ENCODE results near the gene MED12L.

Gene MED12L

GRCh38 chr3:151331696-151332095, 246.2 kb downstream of the MED12L start:
- no peak for DNase-seq

- DNase-seq: no peak
Measured at GRCh38 chr3:151345859-151346258, 260.4 kb downstream of the MED12L start.

- DNase-seq: no peak
Measured at GRCh38 chr3:151346292-151346691, 260.8 kb downstream of the MED12L start.

GRCh38 chr3:151347432-151347831, 262.0 kb downstream of the MED12L start:
- DNase-seq: no peak

GRCh38 chr3:151350656-151351055, 265.2 kb downstream of the MED12L start:
- DNase-seq: no peak

GRCh38 chr3:151351219-151351618, 265.8 kb downstream of the MED12L start:
- DNase-seq: no peak

GRCh38 chr3:151351648-151352047, 266.2 kb downstream of the MED12L start:
- DNase-seq: no peak

- no peak for DNase-seq
Measured at GRCh38 chr3:151356794-151357462, 271.5 kb downstream of the MED12L start.

- no peak for DNase-seq
Measured at GRCh38 chr3:151357463-151357850, 272.0 kb downstream of the MED12L start.

GRCh38 chr3:151362751-151363174, 277.3 kb downstream of the MED12L start:
- DNase-seq: no peak

GRCh38 chr3:151366993-151367392, 281.5 kb downstream of the MED12L start:
- DNase-seq: no peak

- no peak for DNase-seq
Measured at GRCh38 chr3:151367448-151367847, 282.0 kb downstream of the MED12L start.

GRCh38 chr3:151371526-151371925, 286.1 kb downstream of the MED12L start:
- DNase-seq: no peak

GRCh38 chr3:151372063-151372820, 286.8 kb downstream of the MED12L start:
- no peak for DNase-seq

- no peak for DNase-seq
Measured at GRCh38 chr3:151377768-151378385, 292.4 kb downstream of the MED12L start.

- DNase-seq: no peak
Measured at GRCh38 chr3:151379083-151379734, 293.7 kb downstream of the MED12L start.

- no peak for DNase-seq
Measured at GRCh38 chr3:151382671-151383070, 297.2 kb downstream of the MED12L start.

GRCh38 chr3:151383111-151383510, 297.6 kb downstream of the MED12L start:
- DNase-seq: no peak

- DNase-seq: no peak
Measured at GRCh38 chr3:151383956-151384355, 298.5 kb downstream of the MED12L start.

- DNase-seq: no peak
Measured at GRCh38 chr3:151384741-151385174, 299.3 kb downstream of the MED12L start, which contains the start of gene P2RY12. Gene P2RY12, minus strand, starts transcription at chr3:151384753. Its CDS starts 45,908 bp downstream, at chr3:151338845.

- no peak for DNase-seq
Measured at GRCh38 chr3:151386056-151386455, 300.6 kb downstream of the MED12L start.

- DNase-seq: no peak
Measured at GRCh38 chr3:151387432-151387831, 302.0 kb downstream of the MED12L start.

- no peak for DNase-seq
Measured at GRCh38 chr3:151387842-151388241, 302.4 kb downstream of the MED12L start.
